Fibroblast of villous mesenchyme (primary cell): ENCODE measurements around the gene VPS25. TPM values are rescaled to one million over a fixed set of nuclear protein-coding genes. Genes with fewer than 3 reads are reported as not detected.

ENCODE experiments used
- DNase-seq: peaks from one replicate; pipeline ENCODE4 v3.0.0-alpha.2; 2010; ENCODE audit warnings: low read depth
- H3K4me3 ChIP-seq: 2 replicates; pipeline ENCODE4 v1.5.1; 2011; ENCODE audit warnings: low read depth, mild to moderate bottlenecking, low read length
- total RNA-seq: library from RNA; depleted of rRNA; stranded (reverse); fragments of >200 nt; gene quantifications from 2 replicates; pipeline ENCODE4 v1.2.3, GENCODE V29; 2012
- TF ChIP-seq, protein P1 (sequence below): IDR thresholded peaks from 2 replicates; pipeline ENCODE4 v1.5.1; 2012; ENCODE audit warnings: low read depth, mild to moderate bottlenecking, low read length; ENCODE audit not compliant: insufficient read depth

Gene VPS25
- total RNA-seq, 1 donor: 52.2 TPM

DNA sequence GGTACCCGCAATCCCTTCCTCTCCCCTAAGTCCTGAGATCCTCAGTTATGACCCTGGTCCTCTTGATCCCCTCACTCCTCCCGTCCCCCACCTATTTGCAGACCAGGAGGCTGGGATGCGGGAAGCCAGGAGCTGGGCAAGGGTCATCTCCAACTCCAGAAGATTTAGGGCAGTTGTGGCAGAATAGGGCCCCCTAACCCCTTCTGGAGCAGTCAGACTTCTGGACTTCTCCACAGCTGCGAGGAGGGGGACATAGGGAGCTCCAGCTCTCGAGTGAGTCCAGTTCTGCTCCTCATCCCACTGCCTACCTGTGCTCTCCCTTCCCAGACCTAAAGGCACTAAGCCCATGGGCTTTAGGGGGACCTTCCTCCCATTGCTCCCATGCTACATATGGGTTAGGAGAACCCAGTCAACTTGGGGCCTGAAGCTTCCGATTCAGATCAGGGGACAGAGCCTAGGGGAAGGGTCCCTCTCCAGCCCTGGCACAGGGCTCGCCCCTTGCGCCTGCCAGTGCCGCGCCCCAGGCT is 8.5 kb downstream of the VPS25 start:
- TF ChIP-seq, protein P1, sequence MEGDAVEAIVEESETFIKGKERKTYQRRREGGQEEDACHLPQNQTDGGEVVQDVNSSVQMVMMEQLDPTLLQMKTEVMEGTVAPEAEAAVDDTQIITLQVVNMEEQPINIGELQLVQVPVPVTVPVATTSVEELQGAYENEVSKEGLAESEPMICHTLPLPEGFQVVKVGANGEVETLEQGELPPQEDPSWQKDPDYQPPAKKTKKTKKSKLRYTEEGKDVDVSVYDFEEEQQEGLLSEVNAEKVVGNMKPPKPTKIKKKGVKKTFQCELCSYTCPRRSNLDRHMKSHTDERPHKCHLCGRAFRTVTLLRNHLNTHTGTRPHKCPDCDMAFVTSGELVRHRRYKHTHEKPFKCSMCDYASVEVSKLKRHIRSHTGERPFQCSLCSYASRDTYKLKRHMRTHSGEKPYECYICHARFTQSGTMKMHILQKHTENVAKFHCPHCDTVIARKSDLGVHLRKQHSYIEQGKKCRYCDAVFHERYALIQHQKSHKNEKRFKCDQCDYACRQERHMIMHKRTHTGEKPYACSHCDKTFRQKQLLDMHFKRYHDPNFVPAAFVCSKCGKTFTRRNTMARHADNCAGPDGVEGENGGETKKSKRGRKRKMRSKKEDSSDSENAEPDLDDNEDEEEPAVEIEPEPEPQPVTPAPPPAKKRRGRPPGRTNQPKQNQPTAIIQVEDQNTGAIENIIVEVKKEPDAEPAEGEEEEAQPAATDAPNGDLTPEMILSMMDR: no peak
- peak overlapping the region; percentile 63 for H3K4me3 ChIP-seq
- DNase-seq: no peak

DNA sequence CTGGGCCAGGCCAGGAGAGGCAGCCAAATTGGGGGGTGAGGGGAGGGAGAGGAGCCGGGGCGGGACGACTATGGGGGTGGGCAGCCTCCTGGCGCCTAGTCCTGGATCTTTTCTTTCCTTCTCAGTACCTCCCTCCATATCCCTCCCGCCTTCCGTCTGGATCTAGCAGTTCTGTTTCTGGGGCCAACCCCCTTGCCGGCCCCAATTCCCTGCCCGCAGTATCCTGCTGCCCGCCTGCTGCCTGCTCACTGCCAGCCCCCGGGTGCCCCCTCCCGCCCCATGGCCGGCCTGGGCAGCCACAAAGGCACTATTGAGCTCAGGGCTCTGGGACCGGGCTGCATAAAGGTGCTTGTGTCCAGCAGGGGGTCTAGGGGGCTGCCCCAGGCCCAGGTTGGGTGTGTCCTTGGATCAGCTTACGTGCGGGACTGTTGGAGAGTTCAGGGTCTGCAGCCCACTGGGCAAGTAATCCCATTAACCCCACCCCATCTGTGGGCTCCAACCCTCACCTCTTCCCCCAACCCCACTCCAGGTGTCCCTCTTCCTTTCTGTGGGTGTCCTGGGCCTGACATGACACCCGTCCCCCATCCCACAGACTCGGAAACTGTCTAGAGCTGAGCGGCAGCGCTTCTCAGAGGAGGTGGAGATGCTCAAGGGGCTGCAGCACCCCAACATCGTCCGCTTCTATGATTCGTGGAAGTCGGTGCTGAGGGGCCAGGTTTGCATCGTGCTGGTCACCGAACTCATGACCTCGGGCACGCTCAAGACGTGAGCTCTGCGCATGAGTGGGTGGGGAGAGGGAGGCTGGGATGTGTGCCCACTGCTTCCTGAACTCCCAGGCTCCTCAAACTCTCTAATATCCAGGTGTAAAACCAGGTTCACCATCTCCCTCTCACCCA is 9.2 kb downstream of the VPS25 start:
- TF ChIP-seq, protein P1: no peak
- no peak for DNase-seq

DNA sequence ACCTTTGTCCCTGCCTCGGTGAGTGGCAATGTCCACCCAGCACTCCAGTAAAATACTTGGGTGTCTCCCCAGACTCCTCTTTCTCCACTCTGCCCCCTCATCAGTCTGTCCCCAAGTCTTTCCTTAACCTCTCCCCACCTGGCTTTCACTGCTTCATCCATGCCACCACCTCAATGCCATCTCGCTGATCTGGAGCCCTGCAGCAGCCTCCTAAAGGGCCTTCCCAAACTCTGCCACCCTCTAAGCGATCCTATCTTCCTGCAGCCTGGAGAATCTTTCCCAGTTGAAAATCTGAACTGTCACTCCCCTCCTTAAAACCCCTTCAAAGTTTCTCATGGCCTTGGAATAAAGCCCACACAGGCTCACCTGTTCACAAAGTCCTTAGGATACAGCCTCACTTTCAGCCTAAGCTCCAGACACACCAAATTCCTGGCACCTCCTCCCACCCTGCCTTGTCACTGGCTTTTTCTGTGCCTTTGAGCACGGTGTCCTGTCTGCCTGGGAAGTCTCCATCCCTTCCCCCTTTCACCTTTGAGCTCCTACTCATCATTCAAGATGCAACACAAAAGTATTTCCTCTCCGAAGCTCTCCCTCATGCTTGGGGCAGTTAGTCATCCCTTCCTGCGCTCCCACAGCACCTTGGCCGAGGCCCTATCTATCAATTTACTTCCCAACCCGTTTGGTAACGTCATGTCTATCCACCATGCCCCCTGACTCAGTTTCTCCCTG is 10.0 kb downstream of the VPS25 start:
- peak; percentile 59 for DNase-seq

More for the DNA sequence above, 9.2 kb downstream of the VPS25 start:
- peak overlapping the region; percentile 63 for H3K4me3 ChIP-seq

GRCh38 chr17:42783791-42784138 is 10.5 kb downstream of the VPS25 start:
- no peak overlapping the region for H3K4me3 ChIP-seq
- DNase-seq: no peak
- TF ChIP-seq, protein P1: no peak

More for the DNA sequence above, 10.0 kb downstream of the VPS25 start:
- no peak overlapping the region for H3K4me3 ChIP-seq
- TF ChIP-seq, protein P1: no peak

DNA sequence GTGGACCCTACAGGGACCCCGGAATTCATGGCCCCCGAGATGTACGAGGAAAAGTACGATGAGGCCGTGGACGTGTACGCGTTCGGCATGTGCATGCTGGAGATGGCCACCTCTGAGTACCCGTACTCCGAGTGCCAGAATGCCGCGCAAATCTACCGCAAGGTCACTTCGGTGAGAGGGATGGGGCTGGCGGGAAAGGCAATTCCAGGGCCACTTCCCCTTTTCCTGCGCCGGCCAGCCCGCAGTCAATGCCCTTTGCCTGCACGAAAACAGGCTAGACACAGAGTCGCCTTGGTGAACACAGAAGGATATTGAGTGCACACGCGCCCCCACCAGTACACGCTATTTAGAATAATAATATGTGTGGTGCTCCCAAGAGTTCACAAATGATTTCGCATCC is 11.2 kb downstream of the VPS25 start:
- TF ChIP-seq, protein P1: no peak
- no peak for DNase-seq
- no peak overlapping the region for H3K4me3 ChIP-seq

DNA sequence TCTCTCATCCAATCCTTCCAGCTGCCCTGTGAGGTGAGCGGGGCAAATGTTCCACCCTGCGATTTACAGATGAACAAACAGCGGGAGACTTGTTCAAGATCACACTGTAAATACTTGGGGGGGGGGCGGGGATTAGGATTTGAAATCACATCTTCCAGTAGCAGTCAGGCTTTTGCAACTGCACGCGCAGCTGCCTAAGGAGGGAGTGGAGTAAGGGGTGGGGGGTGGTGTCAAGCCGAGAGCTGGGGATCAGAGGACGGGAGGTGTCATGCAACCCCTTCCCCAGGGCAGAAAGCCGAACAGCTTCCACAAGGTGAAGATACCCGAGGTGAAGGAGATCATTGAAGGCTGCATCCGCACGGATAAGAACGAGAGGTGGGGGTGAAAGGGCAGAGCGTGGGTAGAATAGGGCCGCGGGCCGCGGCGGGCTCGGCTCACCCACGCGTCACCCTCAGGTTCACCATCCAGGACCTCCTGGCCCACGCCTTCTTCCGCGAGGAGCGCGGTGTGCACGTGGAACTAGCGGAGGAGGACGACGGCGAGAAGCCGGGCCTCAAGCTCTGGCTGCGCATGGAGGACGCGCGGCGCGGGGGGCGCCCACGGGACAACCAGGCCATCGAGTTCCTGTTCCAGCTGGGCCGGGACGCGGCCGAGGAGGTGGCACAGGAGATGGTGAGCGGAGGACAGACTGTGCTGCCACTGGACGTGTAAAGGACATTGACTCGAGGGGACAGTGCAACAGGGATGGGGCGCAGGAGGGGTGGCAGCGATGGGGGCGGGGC is 11.8 kb downstream of the VPS25 start:
- TF ChIP-seq, protein P1: no peak
- no peak overlapping the region for H3K4me3 ChIP-seq
- no peak for DNase-seq
